HG02571 (cell line): ENCODE measurements around the gene SMCO4.
"Not testable (repeated sequence)": the region's sequence is repeated elsewhere in the genome, so short reads cannot be mapped to it uniquely, and the experiment has no call there.

Experiments used
- ATAC-seq: cut with Tn5 transposase; IDR thresholded peaks from one replicate; pipeline ENCODE4 v1.9.1; 2021; ENCODE audit warnings: mild to moderate bottlenecking, moderate library complexity; ENCODE audit not compliant: unreplicated experiment

Gene SMCO4, protein sequence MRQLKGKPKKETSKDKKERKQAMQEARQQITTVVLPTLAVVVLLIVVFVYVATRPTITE

DNA sequence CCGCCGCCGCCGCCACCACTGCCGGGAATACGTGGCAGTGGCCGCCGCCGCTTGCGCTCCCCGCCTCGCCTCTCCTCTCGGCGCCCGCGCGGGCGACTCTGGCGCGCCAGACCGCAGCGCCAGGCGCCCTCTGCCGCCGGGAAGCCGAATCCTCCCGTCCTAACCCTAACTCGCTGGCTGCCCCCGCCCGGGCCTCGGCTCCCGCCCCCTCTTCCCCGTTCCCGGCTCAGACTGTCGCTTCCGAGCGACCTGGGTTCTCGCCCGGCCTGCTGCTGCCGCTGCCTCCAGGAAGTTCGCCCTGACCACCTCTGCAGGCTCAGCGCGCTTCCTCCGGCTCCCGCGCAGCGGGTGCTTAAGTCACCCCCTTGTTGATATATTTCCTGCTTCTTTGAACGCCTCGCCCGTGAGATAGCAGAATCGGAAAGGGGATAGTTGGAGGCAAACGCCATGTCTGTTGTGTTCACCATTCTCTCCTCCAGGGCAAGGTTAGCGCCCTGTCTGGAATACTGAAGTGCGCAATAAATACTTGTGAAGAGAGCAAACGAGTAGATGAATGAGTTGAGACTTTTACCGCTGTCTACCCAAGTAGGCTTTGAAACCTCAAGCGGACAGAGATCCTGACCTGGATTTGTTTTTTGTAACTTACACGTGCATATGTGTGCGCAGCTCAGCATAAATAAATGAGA is at the start of gene SMCO4:
Gene SMCO4, minus strand, starts transcription at position 100 of the 686 bp plus-strand sequence. CDS start 64,202 bp downstream, outside the sequence.
- ATAC-seq = peak; percentile 79

- ATAC-seq = no peak
These were observed 48.2 kb upstream of the SMCO4 start for GRCh38 chr11:93591247-93591898.

- no peak for ATAC-seq
These were observed 46.2 kb upstream of the SMCO4 start for GRCh38 chr11:93589347-93589746.

- ATAC-seq = no peak
These were observed 44.8 kb upstream of the SMCO4 start for GRCh38 chr11:93587858-93588581.

DNA sequence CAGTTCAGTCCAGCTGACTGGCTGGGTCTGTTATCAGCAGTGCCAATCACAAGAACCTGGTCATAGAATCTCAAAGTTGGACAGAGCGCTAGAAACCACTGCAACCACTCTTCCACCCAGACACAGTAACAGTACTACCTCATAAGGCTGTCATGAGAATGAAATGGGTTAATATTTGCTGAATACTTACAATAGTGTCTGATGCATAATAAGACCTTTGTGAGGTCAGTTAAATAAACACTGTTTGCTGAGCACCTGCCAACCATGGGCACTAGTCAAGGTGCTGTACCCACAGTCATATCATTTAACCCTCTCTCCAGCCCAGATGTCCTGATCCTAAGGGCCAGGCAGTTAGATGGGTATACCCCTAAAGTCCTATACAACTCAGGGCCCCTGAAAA is 44.2 kb upstream of the SMCO4 start:
- ATAC-seq = not testable (repeated sequence)

GRCh38 chr11:93585758-93586157 is 42.6 kb upstream of the SMCO4 start:
- ATAC-seq = no peak

DNA sequence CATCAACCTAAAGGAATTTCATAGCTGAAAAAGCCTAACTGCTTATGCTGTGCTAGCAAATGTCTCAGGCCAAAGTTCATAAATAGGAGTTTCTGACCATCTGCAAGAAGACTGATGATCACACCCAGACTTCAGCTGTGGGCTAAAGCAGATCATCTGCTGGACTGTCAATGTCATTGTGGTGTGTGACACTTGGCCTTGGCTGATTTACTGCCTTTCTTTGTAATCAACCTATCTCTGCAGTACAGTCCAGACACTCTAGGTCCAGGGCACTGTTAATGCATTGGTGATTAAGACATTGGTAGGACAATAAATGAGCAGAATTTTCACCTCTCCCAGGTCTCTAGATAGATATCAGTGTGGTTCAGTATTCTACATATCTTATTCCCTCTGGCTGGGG is 40.3 kb upstream of the SMCO4 start:
- no peak for ATAC-seq

DNA sequence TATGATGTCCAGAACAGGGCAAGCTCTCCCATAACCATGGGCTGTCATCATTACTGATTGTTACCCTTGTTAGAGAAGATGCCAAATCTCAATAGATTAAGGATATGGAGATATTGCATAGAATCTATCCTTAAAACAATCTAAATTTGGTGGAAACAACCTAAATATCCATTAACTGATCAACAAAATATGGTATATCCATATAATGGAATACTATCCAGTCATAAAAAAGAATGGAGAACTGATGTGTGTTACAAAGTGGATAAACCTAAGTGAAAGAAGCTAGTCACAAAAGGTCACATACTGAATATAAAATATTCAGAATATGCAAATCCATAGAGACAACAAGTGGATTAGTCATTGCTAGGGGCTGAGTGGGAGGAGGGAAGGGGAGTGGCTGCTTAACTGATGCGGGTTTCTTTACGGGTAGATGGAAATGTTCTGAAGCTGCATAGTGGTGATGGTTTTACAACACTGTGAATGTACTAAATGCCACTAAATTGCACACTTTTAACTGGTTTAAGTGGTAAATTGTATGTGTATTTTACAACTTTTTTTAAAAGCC is 36.1 kb upstream of the SMCO4 start:
- ATAC-seq = no peak

GRCh38 chr11:93577286-93577685 is 34.1 kb upstream of the SMCO4 start:
- ATAC-seq = no peak

DNA sequence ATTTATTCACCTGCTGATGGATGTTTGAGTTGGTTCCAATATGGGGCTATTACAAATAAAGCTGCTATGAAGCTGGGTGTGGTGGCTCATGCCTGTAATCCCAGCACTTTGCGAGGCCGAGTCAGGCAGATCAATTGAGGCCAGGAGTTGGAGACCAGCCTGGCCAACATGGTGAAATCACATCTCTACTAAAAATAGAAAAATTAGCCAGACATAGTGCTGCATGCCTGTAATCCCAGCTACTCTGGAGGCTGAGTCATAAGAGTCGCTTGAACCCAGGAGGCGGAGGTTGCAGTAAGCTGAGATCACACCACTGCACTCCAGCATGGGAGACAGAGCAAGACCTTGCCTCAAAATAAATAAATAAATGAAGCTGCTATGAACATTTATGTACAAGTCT is 33.7 kb upstream of the SMCO4 start:
- ATAC-seq = not testable (repeated sequence)

- no peak for ATAC-seq
These were observed 31.5 kb upstream of the SMCO4 start for GRCh38 chr11:93574638-93575220.

GRCh38 chr11:93573184-93573583 is 30.0 kb upstream of the SMCO4 start:
- no peak for ATAC-seq

- ATAC-seq = no peak
These were observed 29.4 kb upstream of the SMCO4 start for GRCh38 chr11:93572621-93573020.

DNA sequence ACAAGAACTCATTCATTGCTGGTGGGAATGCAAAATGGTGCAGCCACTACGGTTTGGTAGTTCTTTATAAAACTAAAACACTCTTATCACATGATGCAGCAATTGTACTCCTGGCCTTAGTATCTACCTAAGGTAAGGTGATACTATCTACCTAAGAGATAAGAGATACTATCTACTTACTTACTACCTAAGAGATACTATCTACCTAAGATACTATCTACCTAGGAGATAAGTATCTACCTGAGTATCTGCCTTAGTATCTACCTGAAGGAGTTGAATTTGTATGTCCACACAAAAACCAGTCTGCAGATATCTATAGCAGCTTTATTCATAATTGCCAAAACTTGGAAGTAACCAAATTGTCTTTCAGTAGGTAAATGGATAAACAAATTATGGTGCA is 29.0 kb upstream of the SMCO4 start:
- no peak for ATAC-seq

GRCh38 chr11:93571612-93572011 is 28.4 kb upstream of the SMCO4 start:
- no peak for ATAC-seq

DNA sequence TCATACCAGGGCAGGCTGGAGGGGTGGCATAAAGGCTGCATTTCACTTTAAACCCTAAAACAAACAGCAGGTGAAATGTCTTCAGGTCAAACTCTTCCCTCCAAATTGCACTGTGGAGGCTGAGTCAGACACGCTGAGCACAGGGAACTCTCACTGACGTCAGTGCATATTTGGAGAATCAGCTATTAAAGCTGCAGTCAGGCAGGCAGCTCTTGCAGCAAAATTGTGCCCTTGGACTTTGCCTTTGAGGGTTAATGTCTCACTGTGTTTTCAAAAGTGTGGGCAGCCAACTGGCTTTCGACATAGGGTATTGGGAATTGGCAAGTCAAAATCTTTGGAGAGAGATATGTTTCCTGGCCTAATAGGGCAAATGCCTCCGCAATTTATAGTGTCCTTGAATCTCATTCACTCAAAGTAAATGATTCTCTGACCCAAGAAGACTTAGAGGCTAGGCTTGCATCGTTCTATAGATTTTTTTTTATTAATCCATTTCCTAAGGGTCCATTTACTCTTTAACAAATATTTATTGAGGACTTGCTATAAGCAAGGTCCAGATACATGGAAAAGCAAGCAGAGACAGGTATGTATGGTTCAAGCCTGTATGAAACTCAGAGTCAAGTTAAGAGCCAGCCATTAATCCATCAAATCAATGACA is 27.7 kb upstream of the SMCO4 start:
- ATAC-seq = no peak

GRCh38 chr11:93569496-93569895 is 26.3 kb upstream of the SMCO4 start:
- ATAC-seq = no peak

DNA sequence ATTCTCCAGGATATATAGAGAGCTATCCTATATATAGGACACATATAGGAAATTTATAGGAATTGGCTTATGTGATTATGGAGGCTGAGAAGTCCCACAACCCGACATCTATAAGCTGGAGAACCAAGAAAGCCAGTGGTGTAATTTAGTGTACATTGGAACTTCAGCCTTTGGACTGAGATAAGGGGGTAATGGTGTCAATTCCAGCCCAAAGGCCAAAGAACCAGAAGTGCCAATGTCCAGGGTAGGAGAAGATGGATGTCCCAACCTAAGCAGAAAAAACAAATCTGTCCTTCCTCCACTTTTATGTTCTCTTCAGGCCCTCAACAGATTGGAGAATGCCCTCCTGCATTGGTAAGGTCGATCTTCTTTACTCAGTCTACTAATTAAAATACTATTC is 25.5 kb upstream of the SMCO4 start:
- no peak for ATAC-seq

DNA sequence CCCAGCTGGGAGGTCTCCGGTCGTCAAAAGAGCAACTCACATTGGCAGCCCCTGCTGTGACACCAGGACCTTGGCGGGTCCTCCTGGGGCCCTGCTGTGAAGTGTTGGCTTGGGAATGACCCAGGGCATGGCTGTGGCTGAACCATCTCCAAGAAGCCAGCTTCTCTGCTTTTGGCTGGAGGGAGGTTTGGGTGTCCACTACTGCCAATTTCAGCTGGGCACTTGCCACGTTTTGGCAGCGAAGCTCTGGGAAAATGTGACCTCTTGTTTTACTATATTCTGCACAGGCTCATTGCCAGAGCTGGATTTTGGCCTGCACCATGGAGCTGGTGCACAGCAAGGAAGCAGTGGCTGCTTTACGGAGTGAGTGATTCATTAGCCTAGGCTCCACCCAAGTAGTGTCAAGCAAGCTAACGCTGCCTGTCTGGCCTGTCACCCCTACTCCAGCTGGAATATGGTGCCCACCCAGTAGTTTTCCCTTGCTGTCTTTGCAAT is 24.3 kb upstream of the SMCO4 start:
- no peak for ATAC-seq

- ATAC-seq = no peak
These were observed 21.7 kb upstream of the SMCO4 start for GRCh38 chr11:93564895-93565294.
